HEK293 (cell line): ENCODE results near the gene PAK6.

ENCODE experiments used
- CTCF ChIA-PET: fragments of 350-600 bp; formaldehyde crosslinking; extraction: SDS; loops from one replicate; lab custom pipeline; 2021; ENCODE audit warnings: antibody characterized with exemption; lab: Yijun Ruan, JAX
- POLR2A ChIA-PET: fragments of 300-600 bp; formaldehyde crosslinking; extraction: SDS; loops from one replicate; lab custom pipeline; 2020; ENCODE audit warnings: antibody characterized with exemption, inconsistent platforms; lab: Yijun Ruan, JAX
- H3K27ac ChIP-seq: fragments of 200-500 bp; sonication (Bioruptor generic); 2 replicates; pipeline ENCODE4 v1.5.1; 2014; ENCODE audit warnings: low read depth, low read length, control low read depth, inconsistent platforms; ENCODE audit errors: extremely low read depth
- H3K36me3 ChIP-seq, 2 experiments: fragments of 200-500 bp in 1 of 2; sonication (Bioruptor generic) in 1 of 2; 1 replicate in 1 of 2; 2 replicates in 1 of 2; pipeline ENCODE4 v1.5.1; 2014 to 2017; ENCODE audit warnings: inconsistent platforms in 2 of 2, low read length in 2 of 2; ENCODE audit not compliant: control insufficient read depth in 2 of 2, insufficient read depth in 1 of 2
- H3K4me1 ChIP-seq: fragments of 200-500 bp; sonication (Bioruptor generic); 2 replicates; pipeline ENCODE4 v1.5.1; 2014; ENCODE audit warnings: mild to moderate bottlenecking, low read length, inconsistent platforms; ENCODE audit not compliant: control insufficient read depth, insufficient read depth
- H3K4me3 ChIP-seq: 2 replicates; pipeline ENCODE4 v1.5.1; 2011; ENCODE audit warnings: low read depth, mild to moderate bottlenecking, control low read depth, low read length, moderate library complexity
- H3K9me3 ChIP-seq: fragments of 200-500 bp; sonication (Bioruptor generic); 2 replicates; pipeline ENCODE4 v1.5.1; 2014; ENCODE audit warnings: low read depth, low read length, inconsistent platforms; ENCODE audit not compliant: control insufficient read depth, insufficient read depth
- ATF2 ChIP-seq: fragments of 450-650 bp; formaldehyde crosslinking; IDR thresholded peaks from 2 replicates; pipeline ENCODE4 v1.5.1; 2016; ENCODE audit warnings: missing biosample characterization, missing genetic modification characterization, low read depth
- EGR2 ChIP-seq: fragments of 450-650 bp; formaldehyde crosslinking; IDR thresholded peaks from 2 replicates; pipeline ENCODE4 v1.5.1; 2016; ENCODE audit warnings: low read depth, missing biosample characterization, missing genetic modification characterization
- GLIS1 ChIP-seq: fragments of 450-650 bp; formaldehyde crosslinking; IDR thresholded peaks from 2 replicates; pipeline ENCODE4 v1.5.1; 2016; ENCODE audit warnings: missing biosample characterization, missing genetic modification characterization
- IKZF3 ChIP-seq: fragments of 450-650 bp; IDR thresholded peaks from 2 replicates; pipeline ENCODE4 v1.5.0; 2018; ENCODE audit warnings: missing biosample characterization, mild to moderate bottlenecking, missing genetic modification characterization, moderate library complexity
- SALL2 ChIP-seq: fragments of 450-650 bp; formaldehyde crosslinking; IDR thresholded peaks from 2 replicates; pipeline ENCODE4 v1.5.0; 2017; ENCODE audit warnings: missing biosample characterization, mild to moderate bottlenecking, missing genetic modification characterization, borderline replicate concordance
- YY2 ChIP-seq: fragments of 450-650 bp; formaldehyde crosslinking; IDR thresholded peaks from 2 replicates; pipeline ENCODE4 v1.5.1; 2016; ENCODE audit warnings: missing biosample characterization, missing genetic modification characterization
- ZBTB48 ChIP-seq: fragments of 450-650 bp; formaldehyde crosslinking; IDR thresholded peaks from 2 replicates; pipeline ENCODE4 v1.5.1; 2016; ENCODE audit warnings: missing biosample characterization, missing genetic modification characterization
- ZBTB49 ChIP-seq: fragments of 450-650 bp; formaldehyde crosslinking; IDR thresholded peaks from 2 replicates; pipeline ENCODE4 v1.5.1; 2016; ENCODE audit warnings: missing biosample characterization, missing genetic modification characterization, low read depth
- ZFP41 ChIP-seq: fragments of 450-650 bp; formaldehyde crosslinking; IDR thresholded peaks from 2 replicates; pipeline ENCODE4 v1.5.1; 2016; ENCODE audit warnings: missing biosample characterization, missing genetic modification characterization, borderline replicate concordance
- ZNF10 ChIP-seq: fragments of 450-650 bp; formaldehyde crosslinking; IDR thresholded peaks from 2 replicates; pipeline ENCODE4 v1.5.1; 2017; ENCODE audit warnings: missing biosample characterization, missing genetic modification characterization
- ZNF112 ChIP-seq: fragments of 450-650 bp; formaldehyde crosslinking; IDR thresholded peaks from 2 replicates; pipeline ENCODE4 v1.5.0; 2017; ENCODE audit warnings: missing biosample characterization, missing genetic modification characterization
- ZNF148 ChIP-seq: fragments of 450-650 bp; formaldehyde crosslinking; IDR thresholded peaks from 2 replicates; pipeline ENCODE4 v1.5.0; 2017; ENCODE audit warnings: missing biosample characterization, missing genetic modification characterization, borderline replicate concordance
- ZNF223 ChIP-seq: fragments of 450-650 bp; formaldehyde crosslinking; IDR thresholded peaks from 2 replicates; pipeline ENCODE4 v1.5.1; 2016; ENCODE audit warnings: missing biosample characterization, missing genetic modification characterization
- ZNF239 ChIP-seq: fragments of 450-650 bp; formaldehyde crosslinking; IDR thresholded peaks from 2 replicates; pipeline ENCODE4 v1.5.1; 2016; ENCODE audit warnings: missing biosample characterization, missing genetic modification characterization
- ZNF324 ChIP-seq: fragments of 450-650 bp; formaldehyde crosslinking; IDR thresholded peaks from 2 replicates; pipeline ENCODE4 v1.5.1; 2016; ENCODE audit warnings: missing biosample characterization, missing genetic modification characterization
- ZNF426 ChIP-seq: fragments of 450-650 bp; formaldehyde crosslinking; IDR thresholded peaks from 2 replicates; pipeline ENCODE4 v1.5.1; 2017; ENCODE audit warnings: missing biosample characterization, missing genetic modification characterization, mild to moderate bottlenecking, inconsistent platforms, moderate library complexity
- ZNF488 ChIP-seq: fragments of 450-650 bp; formaldehyde crosslinking; IDR thresholded peaks from 2 replicates; pipeline ENCODE4 v1.5.1; 2016; ENCODE audit warnings: missing biosample characterization, missing genetic modification characterization
- ZNF501 ChIP-seq: fragments of 450-650 bp; formaldehyde crosslinking; IDR thresholded peaks from 2 replicates; pipeline ENCODE4 v1.5.1; 2016; ENCODE audit warnings: missing biosample characterization, missing genetic modification characterization
- ZNF530 ChIP-seq: fragments of 450-650 bp; formaldehyde crosslinking; IDR thresholded peaks from 2 replicates; pipeline ENCODE4 v1.5.1; 2016; ENCODE audit warnings: low read depth, missing biosample characterization, missing genetic modification characterization
- ZNF558 ChIP-seq: fragments of 450-650 bp; formaldehyde crosslinking; IDR thresholded peaks from 2 replicates; pipeline ENCODE4 v1.5.1; 2016; ENCODE audit warnings: missing biosample characterization, missing genetic modification characterization
- ZNF600 ChIP-seq: fragments of 450-650 bp; formaldehyde crosslinking; IDR thresholded peaks from 2 replicates; pipeline ENCODE4 v1.5.1; 2016; ENCODE audit warnings: missing biosample characterization, missing genetic modification characterization
- ZNF670 ChIP-seq: fragments of 450-650 bp; formaldehyde crosslinking; IDR thresholded peaks from 2 replicates; pipeline ENCODE4 v1.5.1; 2016; ENCODE audit warnings: missing biosample characterization, missing genetic modification characterization, low read depth
- ZNF677 ChIP-seq: fragments of 450-650 bp; IDR thresholded peaks from 2 replicates; pipeline ENCODE4 v1.5.0; 2018; ENCODE audit warnings: missing biosample characterization, mild to moderate bottlenecking, missing genetic modification characterization, moderate library complexity
- ZNF830 ChIP-seq: fragments of 450-650 bp; IDR thresholded peaks from 2 replicates; pipeline ENCODE4 v1.5.0; 2018; ENCODE audit warnings: missing biosample characterization, missing genetic modification characterization, low read depth, mild to moderate bottlenecking, moderate library complexity
- ZSCAN16 ChIP-seq: fragments of 450-650 bp; formaldehyde crosslinking; IDR thresholded peaks from 2 replicates; pipeline ENCODE4 v1.5.1; 2016; ENCODE audit warnings: missing biosample characterization, missing genetic modification characterization
- ZSCAN30 ChIP-seq: fragments of 450-650 bp; IDR thresholded peaks from 2 replicates; pipeline ENCODE4 v1.5.1; 2018; ENCODE audit warnings: missing biosample characterization, mild to moderate bottlenecking, missing genetic modification characterization, moderate library complexity

Gene PAK6

GRCh38 chr15:40275954-40276353 is 37.1 kb downstream of the PAK6 start:
- Histone ChIP-seq H3K36me3 (no peaks in the 10 kb centered on the region), H3K27ac (no peak overlapping the region), H3K4me3 (no peak overlapping the region), H3K9me3 (no peaks in the 10 kb centered on the region), H3K4me1 (no peaks in the 10 kb centered on the region)
- ChIA-PET POLR2A (no interaction called here), CTCF (interaction anchor here (0.7 to 10.6 kb wide), 10 partner anchors 10 to 241 kb away, joined by 4 to 248 read pairs (median 30); partner anchors contain the start of genes PLCB2 and SRP14)
- TF ChIP-seq ZNF10: no peak
- no peak for TF ChIP-seq ZNF830 (tag by site-specific recombination)
- TF ChIP-seq YY2 (tag by site-specific recombination): no peak
- no peak for TF ChIP-seq EGR2 (tag by site-specific recombination)
- TF ChIP-seq ZNF530 (tag by site-specific recombination): no peak
- TF ChIP-seq ZNF677 (tag by site-specific recombination): no peak
- no peak for TF ChIP-seq ZNF501
- no peak for TF ChIP-seq ZNF112 (tag by site-specific recombination)
- TF ChIP-seq ZNF600 (tag by site-specific recombination): no peak
- TF ChIP-seq ZNF239 (tag by site-specific recombination): no peak
- TF ChIP-seq ZNF324 (tag by site-specific recombination): no peak
- TF ChIP-seq ZBTB49 (tag by site-specific recombination): no peak
- no peak for TF ChIP-seq ZBTB48 (tag by site-specific recombination)
- no peak for TF ChIP-seq ZNF148 (tag by site-specific recombination)
- no peak for TF ChIP-seq GLIS1 (tag by site-specific recombination)
- no peak for TF ChIP-seq ZSCAN16 (tag by site-specific recombination)
- no peak for TF ChIP-seq SALL2 (tag by site-specific recombination)
- no peak for TF ChIP-seq ZNF426 (tag by site-specific recombination)
- no peak for TF ChIP-seq ZFP41 (tag by site-specific recombination)

GRCh38 chr15:40276927-40277326 is 38.1 kb downstream of the PAK6 start:
- ChIA-PET POLR2A (no interaction called here), CTCF (interaction anchor here (1.1 to 10.6 kb wide), 4 partner anchors 8 to 44 kb away, joined by 3 to 248 read pairs (median 6); partner anchors contain the start of gene PLCB2)
- no peaks in the 10 kb centered on the region for H3K4me1 ChIP-seq
- TF ChIP-seq ZNF670 (tag by site-specific recombination) (no peak), ZNF677 (tag by site-specific recombination) (no peak), ZNF239 (tag by site-specific recombination) (no peak), ZSCAN16 (tag by site-specific recombination) (no peak), ATF2 (tag by site-specific recombination) (no peak), ZNF223 (tag by site-specific recombination) (no peak), ZSCAN30 (tag by site-specific recombination) (no peak), IKZF3 (tag by site-specific recombination) (no peak), ZNF488 (tag by site-specific recombination) (no peak), ZBTB49 (tag by site-specific recombination) (no peak), ZNF558 (tag by site-specific recombination) (no peak)

More at GRCh38 chr15:40276927-40277326, 38.1 kb downstream of the PAK6 start:
- Histone ChIP-seq H3K4me3 (no peak overlapping the region), H3K9me3 (no peaks in the 10 kb centered on the region), H3K36me3 (no peaks in the 10 kb centered on the region), H3K27ac (no peak overlapping the region)
